DND-41 (cell line): ENCODE measurements around the gene EPHB1.

Source experiments
- ATAC-seq: fragments of 200-7000 bp; cut with Tn5 transposase; 3 replicates; pipeline ENCODE4 v1.9.1; 2021; ENCODE audit warnings: low read depth; ENCODE audit not compliant: insufficient read depth
- DNase-seq: peaks from one replicate; pipeline ENCODE4 v3.0.0-alpha.2; 2020
- H2AFZ ChIP-seq: 2 replicates; pipeline ENCODE4 v1.6.0; 2012; ENCODE audit warnings: low read depth, low read length
- H3K27ac ChIP-seq: 2 replicates; pipeline ENCODE4 v1.5.1; 2012; ENCODE audit warnings: low read length, inconsistent platforms
- H3K27me3 ChIP-seq: fragments of 200-600 bp; sonication (generic); 2 replicates; pipeline ENCODE4 v1.6.0; 2012; ENCODE audit warnings: low read length, mild to moderate bottlenecking, inconsistent platforms; ENCODE audit not compliant: insufficient read depth, poor library complexity
- H3K36me3 ChIP-seq: 2 replicates; pipeline ENCODE4 v1.5.1; 2012; ENCODE audit warnings: low read length, inconsistent platforms; ENCODE audit not compliant: insufficient read depth
- H3K4me1 ChIP-seq: 2 replicates; pipeline ENCODE4 v1.5.1; 2012; ENCODE audit warnings: mild to moderate bottlenecking, low read length; ENCODE audit not compliant: insufficient read depth
- H3K4me2 ChIP-seq: 2 replicates; pipeline ENCODE4 v1.6.0; 2012; ENCODE audit warnings: mild to moderate bottlenecking, moderate library complexity, low read length, inconsistent platforms; ENCODE audit not compliant: insufficient read depth
- H3K4me3 ChIP-seq, 2 experiments: fragments of 200-600 bp in 1 of 2; shearing (Covaris generic) in 1 of 2; 2 replicates each; pipeline ENCODE4 v1.5.1; 2012 to 2016; ENCODE audit warnings: inconsistent platforms in 2 of 2, low read length in 2 of 2, mild to moderate bottlenecking in 2 of 2, low read depth in 1 of 2, moderate library complexity in 1 of 2
- H3K79me2 ChIP-seq: 2 replicates; pipeline ENCODE4 v1.6.0; 2012; ENCODE audit warnings: low read length, inconsistent platforms; ENCODE audit not compliant: insufficient read depth
- H3K9ac ChIP-seq: 2 replicates; pipeline ENCODE4 v1.6.0; 2012; ENCODE audit warnings: low read depth, mild to moderate bottlenecking, inconsistent platforms, low read length, moderate library complexity
- H3K9me3 ChIP-seq: 2 replicates; pipeline ENCODE4 v1.5.1; 2012; ENCODE audit warnings: low read length, moderate library complexity, mild to moderate bottlenecking, inconsistent platforms; ENCODE audit not compliant: insufficient read depth, severe bottlenecking
- H4K20me1 ChIP-seq: 2 replicates; pipeline ENCODE4 v1.6.0; 2012; ENCODE audit warnings: low read length; ENCODE audit not compliant: insufficient read depth
- CTCF ChIP-seq: IDR thresholded peaks from 2 replicates; pipeline ENCODE4 v1.5.1; 2012; ENCODE audit warnings: borderline replicate concordance, low read length, moderate library complexity, mild to moderate bottlenecking; ENCODE audit not compliant: poor library complexity, severe bottlenecking; ENCODE audit errors: extremely low read depth
- EZH2 ChIP-seq: IDR thresholded peaks from 3 replicates; pipeline ENCODE4 v1.6.1; 2012; ENCODE audit warnings: borderline replicate concordance, low read depth, mild to moderate bottlenecking, moderate library complexity, low read length, inconsistent platforms; ENCODE audit not compliant: severe bottlenecking

Gene EPHB1

GRCh38 chr3:134885877-134886621, 91.0 kb downstream of the EPHB1 start:
- Histone ChIP-seq H3K4me3 (no peak overlapping the region), H3K27me3 (no peaks in the 10 kb centered on the region), H3K9ac (no peak overlapping the region), H3K4me1 (peaks cover 15% of the 10 kb centered on the region), H3K9me3 (no peaks in the 10 kb centered on the region), H3K4me2 (no peak overlapping the region), H4K20me1 (no peaks in the 10 kb centered on the region), H3K27ac (peak overlapping the region; percentile 19; the same call in 1 of the 2 replicates), H3K79me2 (no peaks in the 10 kb centered on the region), H3K36me3 (no peaks in the 10 kb centered on the region), H2AFZ (peak overlapping the region; percentile 26; the same call in 1 of the 2 replicates)
- ATAC-seq (peak; percentile 96), DNase-seq (peak; percentile 66)
- TF ChIP-seq EZH2 (no peak), CTCF (peak; percentile 57)

- Histone ChIP-seq H4K20me1 (no peaks in the 10 kb centered on the region), H3K79me2 (no peaks in the 10 kb centered on the region), H3K4me2 (no peak overlapping the region), H2AFZ (no peak overlapping the region), H3K9me3 (peaks cover 3% of the 10 kb centered on the region), H3K4me1 (peaks cover 15% of the 10 kb centered on the region), H3K27ac (no peak overlapping the region), H3K36me3 (no peaks in the 10 kb centered on the region), H3K4me3 (no peak overlapping the region), H3K27me3 (no peaks in the 10 kb centered on the region), H3K9ac (no peak overlapping the region)
- ATAC-seq (no peak), DNase-seq (no peak)
- TF ChIP-seq EZH2 (no peak), CTCF (no peak)
Observed at GRCh38 chr3:134886991-134887390, 91.9 kb downstream of the EPHB1 start.

GRCh38 chr3:134887536-134887935, 92.5 kb downstream of the EPHB1 start:
- H3K79me2 ChIP-seq = no peaks in the 10 kb centered on the region
- H3K9ac ChIP-seq = no peak overlapping the region
- H3K27ac ChIP-seq = no peak overlapping the region
- no peak overlapping the region for H3K4me2 ChIP-seq
- no peaks in the 10 kb centered on the region for H3K36me3 ChIP-seq
- no peak overlapping the region for H3K4me3 ChIP-seq
- TF ChIP-seq EZH2 (no peak), CTCF (no peak)
- DNase-seq (no peak), ATAC-seq (no peak)
- H3K27me3 ChIP-seq = no peaks in the 10 kb centered on the region
- H4K20me1 ChIP-seq = no peaks in the 10 kb centered on the region
- peaks cover 3% of the 10 kb centered on the region for H3K9me3 ChIP-seq
- no peak overlapping the region for H2AFZ ChIP-seq
- peaks cover 15% of the 10 kb centered on the region for H3K4me1 ChIP-seq
